Effector memory CD4-positive, alpha-beta T cell (primary cell): ENCODE measurements around the gene FGD2.

Experiments used
- DNase-seq, 3 donors: peaks; one replicate each; pipeline ENCODE4 v3.0.0-alpha.2; 2020
- H3K27ac ChIP-seq: 2 replicates; pipeline ENCODE4 v1.7.0; 2013; ENCODE audit warnings: mild to moderate bottlenecking, low read length, moderate library complexity; ENCODE audit not compliant: insufficient read depth, poor library complexity, severe bottlenecking
- H3K27me3 ChIP-seq: replicated peaks from 2 replicates; pipeline ENCODE4 v1.7.0; 2013; ENCODE audit warnings: mild to moderate bottlenecking, low read length; ENCODE audit not compliant: insufficient read depth, control insufficient read depth, poor library complexity, severe bottlenecking
- H3K36me3 ChIP-seq: 2 replicates; pipeline ENCODE4 v1.7.0; 2013; ENCODE audit warnings: mild to moderate bottlenecking, low read length, moderate library complexity; ENCODE audit not compliant: control insufficient read depth, insufficient read depth
- H3K4me1 ChIP-seq: 2 replicates; pipeline ENCODE4 v1.7.0; 2013; ENCODE audit warnings: low read length, mild to moderate bottlenecking; ENCODE audit not compliant: control insufficient read depth, insufficient read depth, poor library complexity, severe bottlenecking
- H3K4me3 ChIP-seq: 2 replicates; pipeline ENCODE4 v1.7.0; 2013; ENCODE audit warnings: low read length, low read depth, mild to moderate bottlenecking; ENCODE audit not compliant: insufficient read depth, poor library complexity, severe bottlenecking
- H3K9me3 ChIP-seq: 2 replicates; pipeline ENCODE4 v1.7.0; 2013; ENCODE audit warnings: mild to moderate bottlenecking, low read length, moderate library complexity; ENCODE audit not compliant: control insufficient read depth

The FGD2 gene

GRCh38 chr6:36971921-36972673 is 33.4 kb upstream of the FGD2 start:
- no peak for DNase-seq
- Histone ChIP-seq H3K4me1 (no peaks in the 10 kb centered on the region), H3K36me3 (peaks cover 95% of the 10 kb centered on the region), H3K9me3 (no peaks in the 10 kb centered on the region), H3K27ac (no peak overlapping the region), H3K4me3 (no peak overlapping the region), H3K27me3 (no peaks in the 10 kb centered on the region)

GRCh38 chr6:36973190-36973589 is 32.3 kb upstream of the FGD2 start:
- Histone ChIP-seq H3K27ac (no peak overlapping the region), H3K36me3 (peaks cover 100% of the 10 kb centered on the region), H3K4me3 (no peak overlapping the region), H3K27me3 (no peaks in the 10 kb centered on the region), H3K4me1 (no peaks in the 10 kb centered on the region), H3K9me3 (no peaks in the 10 kb centered on the region)
- DNase-seq: no peak

- H3K27ac ChIP-seq: no peak overlapping the region
- no peak overlapping the region for H3K4me3 ChIP-seq
- H3K36me3 ChIP-seq: peaks cover 100% of the 10 kb centered on the region
- no peaks in the 10 kb centered on the region for H3K27me3 ChIP-seq
- H3K9me3 ChIP-seq: no peaks in the 10 kb centered on the region
- H3K4me1 ChIP-seq: no peaks in the 10 kb centered on the region
- DNase-seq: no peak
Measured at GRCh38 chr6:36973647-36974046, 31.8 kb upstream of the FGD2 start.

- H3K27ac ChIP-seq: no peak overlapping the region
- H3K36me3 ChIP-seq: peaks cover 83% of the 10 kb centered on the region
Measured at GRCh38 chr6:36975231-36976006, 30.0 kb upstream of the FGD2 start.

GRCh38 chr6:36976007-36976264 is 29.5 kb upstream of the FGD2 start:
- no peak for DNase-seq
- no peaks in the 10 kb centered on the region for H3K9me3 ChIP-seq
- no peaks in the 10 kb centered on the region for H3K4me1 ChIP-seq
- H3K27me3 ChIP-seq: no peaks in the 10 kb centered on the region
- H3K36me3 ChIP-seq: peaks cover 78% of the 10 kb centered on the region
- no peak overlapping the region for H3K27ac ChIP-seq
- H3K4me3 ChIP-seq: no peak overlapping the region

More at GRCh38 chr6:36975231-36976006, 30.0 kb upstream of the FGD2 start:
- H3K4me1 ChIP-seq: no peaks in the 10 kb centered on the region
- H3K4me3 ChIP-seq: no peak overlapping the region
- DNase-seq: no peak
- no peaks in the 10 kb centered on the region for H3K9me3 ChIP-seq
- no peaks in the 10 kb centered on the region for H3K27me3 ChIP-seq

- no peaks in the 10 kb centered on the region for H3K27me3 ChIP-seq
- H3K4me3 ChIP-seq: no peak overlapping the region
- H3K27ac ChIP-seq: no peak overlapping the region
- H3K4me1 ChIP-seq: no peaks in the 10 kb centered on the region
- peaks cover 72% of the 10 kb centered on the region for H3K36me3 ChIP-seq
- no peaks in the 10 kb centered on the region for H3K9me3 ChIP-seq
- DNase-seq: no peak
Measured at GRCh38 chr6:36976509-36976908, 28.9 kb upstream of the FGD2 start.

- no peaks in the 10 kb centered on the region for H3K4me1 ChIP-seq
- no peak overlapping the region for H3K27ac ChIP-seq
- no peaks in the 10 kb centered on the region for H3K9me3 ChIP-seq
- H3K36me3 ChIP-seq: peaks cover 68% of the 10 kb centered on the region
- H3K27me3 ChIP-seq: no peaks in the 10 kb centered on the region
- H3K4me3 ChIP-seq: no peak overlapping the region
- no peak for DNase-seq
Measured at GRCh38 chr6:36976931-36977330, 28.5 kb upstream of the FGD2 start.

GRCh38 chr6:36977470-36977941 is 27.9 kb upstream of the FGD2 start:
- peak in 1 of 3 donors; percentile 11 for DNase-seq
- H3K36me3 ChIP-seq: peaks cover 63% of the 10 kb centered on the region
- peaks cover under 1% of the 10 kb centered on the region for H3K4me1 ChIP-seq
- no peak overlapping the region for H3K27ac ChIP-seq
- H3K4me3 ChIP-seq: no peak overlapping the region
- no peaks in the 10 kb centered on the region for H3K9me3 ChIP-seq
- no peaks in the 10 kb centered on the region for H3K27me3 ChIP-seq

GRCh38 chr6:36978421-36979346 is 26.8 kb upstream of the FGD2 start:
- Histone ChIP-seq H3K27ac (no peak overlapping the region), H3K36me3 (peaks cover 51% of the 10 kb centered on the region)

More at GRCh38 chr6:36978421-36979346, 26.8 kb upstream of the FGD2 start:
- no peak for DNase-seq
- Histone ChIP-seq H3K4me1 (peaks cover 12% of the 10 kb centered on the region), H3K9me3 (no peaks in the 10 kb centered on the region), H3K4me3 (no peak overlapping the region), H3K27me3 (no peaks in the 10 kb centered on the region)
